GM12865 (cell line): ENCODE results near the gene CDKAL1.

Source experiments
- DNase-seq: peaks from one replicate; pipeline ENCODE4 v3.0.0; 2010; ENCODE audit warnings: low read depth
- H3K4me3 ChIP-seq: 2 replicates; pipeline ENCODE4 v1.5.1; 2011; ENCODE audit warnings: mild to moderate bottlenecking, low read depth, low read length, control low read depth
- TF ChIP-seq, protein P1 (sequence below): IDR thresholded peaks from 2 replicates; pipeline ENCODE4 v1.5.1; 2011; ENCODE audit warnings: low read length, control low read depth, low read depth, inconsistent platforms; ENCODE audit not compliant: insufficient read depth; ENCODE audit errors: missing control alignments

Gene CDKAL1

DNA sequence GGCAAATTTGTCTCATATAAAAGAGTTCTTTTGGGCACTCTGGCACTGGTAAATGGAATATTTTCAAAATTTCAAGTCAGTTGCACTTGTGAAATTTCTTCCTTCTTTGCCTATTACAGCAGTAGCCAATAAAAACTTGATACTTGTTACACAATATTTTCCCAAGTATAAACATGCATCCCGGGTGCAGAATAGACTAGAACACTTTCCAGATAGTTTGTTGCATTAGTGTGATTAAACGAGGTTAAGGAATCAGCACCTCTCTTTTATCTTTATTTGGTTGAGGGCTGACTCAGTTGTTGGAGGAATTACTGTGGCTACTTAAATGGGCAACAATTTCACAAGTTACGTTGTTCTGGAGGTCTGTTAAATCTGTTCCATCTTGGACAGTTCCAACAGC is 467.5 kb downstream of the CDKAL1 start:
- DNase-seq: no peak
- TF ChIP-seq, protein P1, sequence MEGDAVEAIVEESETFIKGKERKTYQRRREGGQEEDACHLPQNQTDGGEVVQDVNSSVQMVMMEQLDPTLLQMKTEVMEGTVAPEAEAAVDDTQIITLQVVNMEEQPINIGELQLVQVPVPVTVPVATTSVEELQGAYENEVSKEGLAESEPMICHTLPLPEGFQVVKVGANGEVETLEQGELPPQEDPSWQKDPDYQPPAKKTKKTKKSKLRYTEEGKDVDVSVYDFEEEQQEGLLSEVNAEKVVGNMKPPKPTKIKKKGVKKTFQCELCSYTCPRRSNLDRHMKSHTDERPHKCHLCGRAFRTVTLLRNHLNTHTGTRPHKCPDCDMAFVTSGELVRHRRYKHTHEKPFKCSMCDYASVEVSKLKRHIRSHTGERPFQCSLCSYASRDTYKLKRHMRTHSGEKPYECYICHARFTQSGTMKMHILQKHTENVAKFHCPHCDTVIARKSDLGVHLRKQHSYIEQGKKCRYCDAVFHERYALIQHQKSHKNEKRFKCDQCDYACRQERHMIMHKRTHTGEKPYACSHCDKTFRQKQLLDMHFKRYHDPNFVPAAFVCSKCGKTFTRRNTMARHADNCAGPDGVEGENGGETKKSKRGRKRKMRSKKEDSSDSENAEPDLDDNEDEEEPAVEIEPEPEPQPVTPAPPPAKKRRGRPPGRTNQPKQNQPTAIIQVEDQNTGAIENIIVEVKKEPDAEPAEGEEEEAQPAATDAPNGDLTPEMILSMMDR: no peak
- H3K4me3 ChIP-seq: no peak overlapping the region

DNA sequence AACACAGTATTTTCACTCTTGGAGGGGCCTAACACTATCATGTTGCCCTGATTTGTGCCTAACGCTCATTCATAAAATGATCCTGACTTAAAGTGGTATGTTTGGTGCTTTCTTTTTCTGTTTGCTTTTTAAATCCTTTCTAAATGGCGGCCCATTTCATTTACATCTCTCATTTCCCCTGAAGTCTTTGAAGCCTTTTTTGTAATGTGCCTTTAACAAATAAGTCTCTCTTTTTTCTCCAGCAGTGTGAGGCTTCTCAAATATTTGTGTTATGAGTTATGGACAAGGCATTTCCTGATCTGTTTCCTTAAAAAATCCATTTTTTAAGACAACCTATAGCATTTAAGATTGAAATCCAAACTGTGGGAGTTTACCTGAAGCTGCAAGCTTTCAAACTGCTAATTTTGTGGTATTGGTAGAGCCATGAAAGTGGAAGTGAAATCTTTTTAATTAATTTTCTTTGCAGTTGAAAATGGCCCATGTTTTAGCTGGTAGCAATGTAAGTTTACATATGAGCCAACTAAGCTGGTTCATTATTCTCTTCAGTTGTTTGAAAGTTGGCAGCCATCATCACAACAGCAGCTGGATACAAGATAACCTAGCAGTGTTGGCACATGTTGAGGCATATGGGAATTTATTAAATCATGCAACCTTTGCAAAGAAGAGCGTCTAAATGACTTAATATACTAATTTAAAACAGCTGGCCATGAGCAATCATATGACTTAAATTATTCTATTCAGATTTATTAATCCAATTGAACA is 469.7 kb downstream of the CDKAL1 start:
- TF ChIP-seq, protein P1: no peak
- DNase-seq: peak; percentile 58
- no peak overlapping the region for H3K4me3 ChIP-seq

DNA sequence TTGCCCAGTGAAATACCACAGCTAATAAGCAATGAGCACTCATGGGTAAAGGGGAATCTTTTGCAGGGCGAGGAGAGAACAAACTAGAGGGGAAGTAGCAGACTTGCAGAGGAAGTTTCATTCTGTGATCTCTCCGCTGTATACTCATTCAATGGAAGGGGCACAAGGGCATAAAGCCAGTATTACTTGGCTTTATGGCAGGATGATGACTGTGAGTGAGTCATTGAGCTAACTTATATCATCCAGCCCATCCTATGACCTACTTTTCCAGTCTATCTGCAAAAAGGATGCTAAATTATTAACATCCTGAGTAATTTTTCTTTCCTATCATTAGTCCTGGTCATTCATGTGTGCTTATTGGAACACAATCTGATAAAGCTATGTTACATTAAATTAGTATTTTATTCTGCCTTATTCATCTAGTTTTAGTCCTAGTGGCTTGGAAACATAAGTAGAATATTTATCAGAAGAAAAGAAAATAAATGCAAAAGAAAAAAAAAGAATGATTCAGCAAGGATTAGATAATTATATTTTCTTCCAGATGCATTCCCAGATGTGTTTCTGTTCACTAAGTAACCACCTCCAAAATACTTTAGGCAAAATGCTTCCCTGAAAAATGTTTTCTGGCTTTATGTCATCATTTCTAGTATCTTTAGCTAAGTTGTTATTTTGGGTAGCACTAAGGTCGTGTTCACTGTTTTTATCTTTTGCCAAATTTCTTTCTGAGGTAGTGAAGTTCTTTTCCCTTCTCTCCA is 471.7 kb downstream of the CDKAL1 start:
- no peak overlapping the region for H3K4me3 ChIP-seq
- TF ChIP-seq, protein P1: no peak
- DNase-seq: peak; percentile 42

DNA sequence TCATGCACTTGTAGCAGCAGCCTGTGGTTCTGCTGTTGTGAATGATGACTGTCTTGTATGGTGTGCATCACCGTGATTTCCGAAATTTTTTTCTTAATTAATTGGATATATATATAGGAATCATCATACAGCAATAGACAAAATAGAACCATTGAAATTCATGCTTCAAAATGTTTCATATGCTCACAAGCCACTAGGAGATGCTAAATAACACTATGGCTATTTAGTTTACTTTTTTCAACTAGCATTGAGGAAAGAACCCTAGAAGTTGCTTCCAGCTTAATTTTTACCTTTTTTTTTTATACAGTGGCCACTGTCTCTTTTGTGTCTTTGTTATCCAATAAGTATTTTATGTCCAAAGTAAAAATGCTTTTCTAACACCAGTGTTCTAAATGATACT is 485.4 kb downstream of the CDKAL1 start:
- no peak overlapping the region for H3K4me3 ChIP-seq
- DNase-seq: no peak
- TF ChIP-seq, protein P1: no peak

DNA sequence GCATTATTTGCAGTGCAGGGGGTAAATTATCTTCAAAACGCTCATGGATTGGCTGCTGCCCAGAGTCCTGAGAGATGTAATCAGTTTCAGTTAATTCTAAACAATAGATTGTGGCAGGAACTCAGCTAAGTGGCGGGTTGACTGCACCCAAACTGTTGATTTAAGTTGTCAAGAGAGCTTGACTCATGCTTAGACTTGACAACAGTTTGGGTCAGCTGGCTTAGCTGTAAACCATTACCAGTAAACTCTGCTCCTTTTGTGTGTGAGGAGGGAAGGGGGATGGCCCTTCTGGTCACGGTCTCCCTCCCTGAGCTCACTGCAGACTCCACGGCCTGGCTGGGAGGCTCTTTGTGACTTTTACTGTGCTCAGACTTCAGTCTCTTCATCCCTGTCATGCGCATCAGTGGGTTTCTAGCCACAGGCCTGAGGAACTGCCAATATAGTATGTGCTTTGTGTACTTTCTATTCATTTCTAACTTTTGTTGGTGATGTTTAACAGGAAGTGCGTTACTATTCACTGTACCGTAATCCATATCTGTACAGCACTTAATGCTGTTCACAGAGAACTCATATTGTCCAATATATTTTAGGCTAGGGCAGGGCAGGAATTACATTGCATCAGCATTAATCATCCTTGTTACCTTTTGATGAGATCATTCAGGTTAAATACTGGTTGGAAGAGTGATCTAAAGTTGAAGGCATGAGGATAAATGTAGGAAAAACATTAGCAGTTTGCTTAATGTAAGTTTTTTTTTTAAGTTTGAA is 488.3 kb downstream of the CDKAL1 start:
- H3K4me3 ChIP-seq: no peak overlapping the region
- DNase-seq: peak; percentile 80
- TF ChIP-seq, protein P1: no peak

DNA sequence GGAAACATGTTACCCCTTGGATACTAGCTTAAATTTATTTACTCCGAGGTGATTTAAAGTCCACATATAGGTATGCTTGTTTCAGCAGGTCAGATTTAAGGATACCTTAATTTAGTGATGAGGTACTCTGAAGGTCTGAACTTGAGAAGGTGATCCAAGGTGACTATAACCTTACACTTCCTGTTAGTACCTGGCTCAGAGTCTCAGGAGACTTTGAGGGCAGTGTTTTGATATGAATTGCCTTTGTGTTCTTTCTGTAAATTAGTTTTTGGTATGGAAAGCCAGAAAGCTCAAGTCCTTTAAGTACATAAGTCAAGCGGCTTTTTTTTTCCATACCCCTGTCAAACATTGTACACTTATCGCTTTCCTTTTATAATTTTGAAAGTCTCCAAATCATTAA is 489.0 kb downstream of the CDKAL1 start:
- no peak overlapping the region for H3K4me3 ChIP-seq
- TF ChIP-seq, protein P1: no peak
- DNase-seq: peak; percentile 25
